Measurements from ENCODE around the gene MLLT10.

MLLT10 gene

DNA sequence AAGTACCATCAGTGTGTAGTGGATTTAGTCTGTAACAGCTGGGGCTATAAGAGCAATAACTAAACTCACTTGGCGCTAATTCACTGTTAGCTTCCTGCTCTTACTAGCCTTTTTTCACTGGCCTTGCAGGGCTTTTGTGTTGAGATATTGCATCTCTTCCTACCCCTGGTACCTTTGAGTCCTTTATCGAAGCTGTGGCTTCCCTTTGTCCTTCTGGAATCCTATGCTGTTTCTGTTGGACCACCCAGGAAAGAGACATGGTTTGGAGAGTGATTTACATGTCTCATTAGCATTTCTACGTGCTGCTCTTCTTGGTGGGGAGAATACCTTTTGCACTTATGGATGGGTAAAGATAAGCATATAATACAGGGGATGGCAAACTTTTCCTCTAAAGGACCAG, 103.8 kb downstream of the MLLT10 start:
- Histone ChIP-seq H3K9me3 (ENCODE audit: control insufficient read depth, insufficient read depth, low read length) (no peaks in the 10 kb centered on the region), H3K36me3 (ENCODE audit: control insufficient read depth, insufficient read depth, low read length) (no peaks in the 10 kb centered on the region), H3K27ac (ENCODE audit: low read length) (no peak overlapping the region), H3K27me3 (ENCODE audit: control insufficient read depth, insufficient read depth, low read length) (no peaks in the 10 kb centered on the region), H3K4me1 (ENCODE audit: control insufficient read depth, insufficient read depth, low read length) (no peaks in the 10 kb centered on the region; the same call in 1 of the 2 replicates), H3K4me3 (ENCODE audit: low read length) (no peak overlapping the region)
- no peak for DNase-seq (ENCODE audit: low read depth, low spot score)
- WGBS (ENCODE audit: insufficient coverage, insufficient read length) = no CpG with 5 or more reads among the region's 3 CpGs

DNA sequence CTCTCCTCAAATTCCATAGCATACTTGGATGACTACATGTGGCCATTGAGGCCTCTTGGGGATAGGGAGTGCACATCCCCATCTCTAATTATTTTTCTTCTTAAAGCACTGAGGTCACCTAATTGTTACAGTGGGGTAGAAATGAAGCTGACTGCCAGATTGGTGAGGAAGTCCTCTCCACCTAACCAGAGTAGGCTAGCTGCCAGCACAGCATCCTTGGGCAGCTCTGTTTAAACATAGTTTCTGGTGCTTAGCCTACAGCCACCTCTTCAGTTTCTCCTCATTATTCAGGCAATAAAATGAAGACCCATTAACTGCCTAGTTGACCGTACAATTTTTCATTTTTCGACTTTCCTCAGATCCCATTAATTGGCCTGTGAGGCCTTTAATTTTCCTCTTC, 104.6 kb downstream of the MLLT10 start:
- WGBS (ENCODE audit: insufficient coverage, insufficient read length) = no CpG with 5 or more reads among the region's 2 CpGs
- H3K4me1 ChIP-seq (ENCODE audit: control insufficient read depth, insufficient read depth, low read length) = no peaks in the 10 kb centered on the region; the same call in 1 of the 2 replicates
- no peaks in the 10 kb centered on the region for H3K36me3 ChIP-seq (ENCODE audit: control insufficient read depth, insufficient read depth, low read length)
- no peaks in the 10 kb centered on the region for H3K27me3 ChIP-seq (ENCODE audit: control insufficient read depth, insufficient read depth, low read length)
- H3K27ac ChIP-seq (ENCODE audit: low read length) = no peak overlapping the region
- DNase-seq (ENCODE audit: low read depth, low spot score) = no peak
- H3K4me3 ChIP-seq (ENCODE audit: low read length) = no peak overlapping the region
- no peaks in the 10 kb centered on the region for H3K9me3 ChIP-seq (ENCODE audit: control insufficient read depth, insufficient read depth, low read length)

DNA sequence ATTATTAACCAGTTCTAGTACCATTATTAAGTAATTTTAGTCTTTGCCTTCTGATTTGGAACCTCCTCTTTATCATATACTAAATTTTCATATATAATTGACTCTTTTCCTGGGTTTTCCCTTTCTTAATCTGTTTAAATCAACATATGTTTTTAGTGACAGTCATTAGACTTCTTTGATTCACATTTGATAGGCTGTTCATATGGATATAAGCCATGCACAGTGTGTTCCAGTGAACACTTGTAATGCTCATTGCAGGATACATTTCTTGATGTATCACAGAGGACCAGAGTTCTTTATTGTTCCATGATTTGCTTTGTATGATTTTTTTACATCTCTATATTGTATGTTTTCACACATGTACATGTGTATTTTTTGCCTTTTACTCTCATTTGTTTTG, 114.0 kb downstream of the MLLT10 start:
- no peak for DNase-seq (ENCODE audit: low read depth, low spot score)
- Histone ChIP-seq H3K4me3 (ENCODE audit: low read length) (no peak overlapping the region), H3K9me3 (ENCODE audit: control insufficient read depth, insufficient read depth, low read length) (no peaks in the 10 kb centered on the region), H3K36me3 (ENCODE audit: control insufficient read depth, insufficient read depth, low read length) (no peaks in the 10 kb centered on the region), H3K27ac (ENCODE audit: low read length) (no peak overlapping the region), H3K4me1 (ENCODE audit: control insufficient read depth, insufficient read depth, low read length) (no peaks in the 10 kb centered on the region), H3K27me3 (ENCODE audit: control insufficient read depth, insufficient read depth, low read length) (no peaks in the 10 kb centered on the region)

DNA sequence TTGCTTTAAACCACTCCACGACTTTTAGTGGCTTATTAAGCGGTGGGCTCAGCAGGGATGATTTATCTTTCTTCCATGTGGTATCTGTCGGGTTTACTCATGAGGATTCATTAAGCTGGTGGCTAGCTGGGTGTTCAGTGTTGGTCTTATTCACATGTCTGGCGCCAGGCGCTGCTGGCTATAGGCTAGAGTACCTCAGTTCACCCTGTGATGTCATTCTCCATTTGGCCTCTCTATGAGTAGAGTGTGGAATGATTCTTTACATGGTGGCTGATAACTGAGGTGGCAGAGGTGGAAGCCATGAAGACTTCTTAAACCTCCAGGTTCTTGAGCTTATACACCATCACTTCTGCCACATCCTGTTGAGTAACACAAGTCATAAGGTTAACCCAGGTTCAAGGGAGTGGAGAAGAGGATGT, 115.4 kb downstream of the MLLT10 start:
- no peak for DNase-seq (ENCODE audit: low read depth, low spot score)
- no peaks in the 10 kb centered on the region for H3K27me3 ChIP-seq (ENCODE audit: control insufficient read depth, insufficient read depth, low read length)
- no peaks in the 10 kb centered on the region for H3K4me1 ChIP-seq (ENCODE audit: control insufficient read depth, insufficient read depth, low read length)
- no CpG with 5 or more reads among the region's 5 CpGs for WGBS (ENCODE audit: insufficient coverage, insufficient read length)
- H3K9me3 ChIP-seq (ENCODE audit: control insufficient read depth, insufficient read depth, low read length) = no peaks in the 10 kb centered on the region
- H3K4me3 ChIP-seq (ENCODE audit: low read length) = no peak overlapping the region
- H3K36me3 ChIP-seq (ENCODE audit: control insufficient read depth, insufficient read depth, low read length) = no peaks in the 10 kb centered on the region
- no peak overlapping the region for H3K27ac ChIP-seq (ENCODE audit: low read length)

DNA sequence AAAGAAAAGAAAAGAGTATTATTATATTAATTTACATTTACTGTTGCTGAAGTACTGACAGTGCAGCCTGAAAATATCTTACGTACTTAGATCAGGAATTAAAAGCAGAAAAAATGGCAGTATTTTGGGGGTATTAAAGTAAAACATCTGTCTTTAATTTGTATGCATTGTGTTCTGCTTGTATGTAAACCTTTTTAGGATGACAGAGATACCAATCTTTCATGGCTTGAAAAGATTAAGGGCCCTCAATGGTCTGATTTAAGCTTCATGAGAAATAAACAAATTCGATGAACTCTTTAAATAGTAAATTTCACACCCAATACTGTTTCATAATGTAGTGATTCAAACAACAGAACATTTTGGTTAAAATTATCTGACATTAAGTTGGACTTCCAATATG, 116.3 kb downstream of the MLLT10 start:
- Histone ChIP-seq H3K9me3 (ENCODE audit: control insufficient read depth, insufficient read depth, low read length) (no peaks in the 10 kb centered on the region), H3K4me3 (ENCODE audit: low read length) (no peak overlapping the region), H3K4me1 (ENCODE audit: control insufficient read depth, insufficient read depth, low read length) (no peaks in the 10 kb centered on the region), H3K36me3 (ENCODE audit: control insufficient read depth, insufficient read depth, low read length) (no peaks in the 10 kb centered on the region), H3K27ac (ENCODE audit: low read length) (no peak overlapping the region), H3K27me3 (ENCODE audit: control insufficient read depth, insufficient read depth, low read length) (no peaks in the 10 kb centered on the region)
- WGBS (ENCODE audit: insufficient coverage, insufficient read length) = no CpG with 5 or more reads among the region's 2 CpGs
- DNase-seq (ENCODE audit: low read depth, low spot score) = no peak

DNA sequence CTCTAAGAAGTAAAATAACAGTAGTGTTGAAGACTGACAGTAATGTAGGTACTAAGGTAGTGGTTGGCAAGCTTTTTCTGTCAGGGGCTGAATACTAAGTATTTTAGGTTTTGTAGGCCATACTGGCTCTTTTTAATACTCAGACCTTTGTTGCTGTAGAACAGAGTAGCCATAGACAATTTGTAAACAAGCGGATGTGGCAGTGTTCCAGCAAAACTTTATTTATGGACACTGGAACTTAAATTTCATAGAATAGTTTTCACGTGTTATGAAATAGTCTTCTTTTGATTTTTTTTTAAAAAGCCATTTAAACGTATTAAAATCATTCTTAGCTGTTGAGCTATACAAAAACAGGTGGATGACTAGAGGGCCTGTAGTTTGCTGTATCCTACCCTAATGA, 121.2 kb downstream of the MLLT10 start:
- no peak for DNase-seq (ENCODE audit: low read depth, low spot score)
- Histone ChIP-seq H3K4me3 (ENCODE audit: low read length) (no peak overlapping the region), H3K4me1 (ENCODE audit: control insufficient read depth, insufficient read depth, low read length) (no peaks in the 10 kb centered on the region), H3K9me3 (ENCODE audit: control insufficient read depth, insufficient read depth, low read length) (no peaks in the 10 kb centered on the region), H3K27ac (ENCODE audit: low read length) (no peak overlapping the region), H3K27me3 (ENCODE audit: control insufficient read depth, insufficient read depth, low read length) (no peaks in the 10 kb centered on the region), H3K36me3 (ENCODE audit: control insufficient read depth, insufficient read depth, low read length) (no peaks in the 10 kb centered on the region)
- WGBS (ENCODE audit: insufficient coverage, insufficient read length) = no CpG with 5 or more reads among the region's 3 CpGs

DNA sequence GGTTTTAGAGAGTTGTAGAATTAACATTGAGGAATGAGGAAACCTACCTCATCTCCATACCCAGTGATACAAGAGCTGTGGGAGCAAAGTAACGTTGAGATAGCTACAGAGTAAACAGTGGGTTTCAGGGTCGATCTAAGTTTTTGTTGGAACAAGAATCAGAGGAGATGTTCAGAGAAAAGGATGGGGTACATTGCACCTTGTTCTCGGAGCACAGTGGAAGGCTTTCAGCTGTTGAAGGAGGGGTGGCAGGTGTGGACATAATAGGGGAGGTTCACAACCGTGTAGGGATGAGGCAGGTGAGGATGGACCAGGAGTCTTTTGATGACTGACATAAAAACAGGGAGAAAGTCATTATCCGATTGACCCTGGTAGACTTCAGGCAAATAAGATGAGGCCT, 121.7 kb downstream of the MLLT10 start:
- Histone ChIP-seq H3K9me3 (ENCODE audit: control insufficient read depth, insufficient read depth, low read length) (no peaks in the 10 kb centered on the region), H3K27me3 (ENCODE audit: control insufficient read depth, insufficient read depth, low read length) (no peaks in the 10 kb centered on the region), H3K4me1 (ENCODE audit: control insufficient read depth, insufficient read depth, low read length) (no peaks in the 10 kb centered on the region), H3K27ac (ENCODE audit: low read length) (no peak overlapping the region), H3K36me3 (ENCODE audit: control insufficient read depth, insufficient read depth, low read length) (no peaks in the 10 kb centered on the region), H3K4me3 (ENCODE audit: low read length) (no peak overlapping the region)
- no peak for DNase-seq (ENCODE audit: low read depth, low spot score)
- no CpG with 5 or more reads among the region's 5 CpGs for WGBS (ENCODE audit: insufficient coverage, insufficient read length)

DNA sequence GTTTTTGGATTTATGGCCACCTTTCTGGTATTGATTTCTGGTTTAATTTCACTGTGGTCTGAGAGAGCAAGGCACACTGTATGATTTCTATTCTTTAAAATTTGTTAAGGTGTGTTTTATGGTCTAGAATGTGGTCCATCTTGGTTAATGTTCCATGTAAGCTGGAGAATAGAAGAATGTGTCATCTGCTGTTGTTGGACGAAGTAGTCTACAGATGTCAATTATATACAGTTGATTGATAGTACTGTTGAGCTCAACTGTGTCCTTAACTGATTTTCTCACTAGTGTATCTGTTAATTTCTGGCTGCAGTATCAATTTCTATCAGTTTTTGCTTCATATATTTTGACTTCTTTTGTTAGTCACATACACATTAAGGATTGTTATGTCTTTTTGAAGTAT, 127.1 kb downstream of the MLLT10 start:
- no peak for DNase-seq (ENCODE audit: low read depth, low spot score)
- no peak overlapping the region for H3K4me3 ChIP-seq (ENCODE audit: low read length)
- no peaks in the 10 kb centered on the region for H3K9me3 ChIP-seq (ENCODE audit: control insufficient read depth, insufficient read depth, low read length)
- no peak overlapping the region for H3K27ac ChIP-seq (ENCODE audit: low read length)
- H3K27me3 ChIP-seq (ENCODE audit: control insufficient read depth, insufficient read depth, low read length) = no peaks in the 10 kb centered on the region
- WGBS (ENCODE audit: insufficient coverage, insufficient read length) = no CpG with 5 or more reads among the region's 1 CpG
- H3K36me3 ChIP-seq (ENCODE audit: control insufficient read depth, insufficient read depth, low read length) = no peaks in the 10 kb centered on the region
- H3K4me1 ChIP-seq (ENCODE audit: control insufficient read depth, insufficient read depth, low read length) = no peaks in the 10 kb centered on the region

DNA sequence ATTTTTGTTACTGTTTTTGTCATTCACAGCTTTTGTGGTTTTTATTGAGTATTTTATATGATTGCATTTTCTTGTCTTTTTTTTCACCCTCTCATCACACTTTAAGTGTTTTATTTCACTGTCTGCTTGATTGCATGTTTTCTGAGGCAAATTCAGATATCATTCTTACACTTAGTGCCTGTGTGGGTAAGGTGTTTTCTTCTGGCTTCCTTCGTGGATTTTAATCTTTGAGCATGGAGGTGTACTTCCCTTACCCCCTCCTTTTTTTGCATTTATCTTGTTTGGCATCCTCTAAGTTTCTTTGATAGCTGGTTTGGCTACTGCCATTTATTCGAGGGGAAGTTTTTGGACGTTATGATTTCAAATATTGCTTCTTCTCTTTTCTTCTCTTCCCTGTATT, 127.9 kb downstream of the MLLT10 start:
- Histone ChIP-seq H3K27me3 (ENCODE audit: control insufficient read depth, insufficient read depth, low read length) (no peaks in the 10 kb centered on the region), H3K36me3 (ENCODE audit: control insufficient read depth, insufficient read depth, low read length) (no peaks in the 10 kb centered on the region), H3K9me3 (ENCODE audit: control insufficient read depth, insufficient read depth, low read length) (no peaks in the 10 kb centered on the region), H3K4me3 (ENCODE audit: low read length) (no peak overlapping the region), H3K27ac (ENCODE audit: low read length) (no peak overlapping the region), H3K4me1 (ENCODE audit: control insufficient read depth, insufficient read depth, low read length) (no peaks in the 10 kb centered on the region)
- no peak for DNase-seq (ENCODE audit: low read depth, low spot score)
- WGBS (ENCODE audit: insufficient coverage, insufficient read length) = no CpG with 5 or more reads among the region's 3 CpGs

DNA sequence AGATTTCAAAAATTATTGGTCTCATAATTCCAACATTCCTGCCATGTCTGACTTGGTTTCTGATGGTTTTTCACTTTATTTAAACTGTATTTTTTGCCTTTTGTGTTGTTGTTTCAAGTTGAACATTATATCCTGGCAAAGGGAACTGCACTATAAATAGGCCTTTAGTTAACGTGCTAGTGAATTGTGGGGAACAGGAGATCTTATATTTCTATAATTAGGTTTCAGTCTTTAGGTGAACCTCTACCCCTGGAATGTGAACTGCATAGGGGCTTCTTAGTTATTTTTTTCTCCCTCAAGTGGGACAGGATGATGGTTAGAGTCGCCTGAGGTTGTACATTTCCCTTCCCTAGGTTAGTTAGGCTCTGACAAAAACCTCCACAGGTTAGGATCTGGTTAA, 128.6 kb downstream of the MLLT10 start:
- no CpG with 5 or more reads among the region's 2 CpGs for WGBS (ENCODE audit: insufficient coverage, insufficient read length)
- Histone ChIP-seq H3K4me3 (ENCODE audit: low read length) (no peak overlapping the region), H3K27me3 (ENCODE audit: control insufficient read depth, insufficient read depth, low read length) (no peaks in the 10 kb centered on the region), H3K36me3 (ENCODE audit: control insufficient read depth, insufficient read depth, low read length) (no peaks in the 10 kb centered on the region), H3K27ac (ENCODE audit: low read length) (no peak overlapping the region), H3K4me1 (ENCODE audit: control insufficient read depth, insufficient read depth, low read length) (no peaks in the 10 kb centered on the region), H3K9me3 (ENCODE audit: control insufficient read depth, insufficient read depth, low read length) (no peaks in the 10 kb centered on the region)
- DNase-seq (ENCODE audit: low read depth, low spot score) = no peak

DNA sequence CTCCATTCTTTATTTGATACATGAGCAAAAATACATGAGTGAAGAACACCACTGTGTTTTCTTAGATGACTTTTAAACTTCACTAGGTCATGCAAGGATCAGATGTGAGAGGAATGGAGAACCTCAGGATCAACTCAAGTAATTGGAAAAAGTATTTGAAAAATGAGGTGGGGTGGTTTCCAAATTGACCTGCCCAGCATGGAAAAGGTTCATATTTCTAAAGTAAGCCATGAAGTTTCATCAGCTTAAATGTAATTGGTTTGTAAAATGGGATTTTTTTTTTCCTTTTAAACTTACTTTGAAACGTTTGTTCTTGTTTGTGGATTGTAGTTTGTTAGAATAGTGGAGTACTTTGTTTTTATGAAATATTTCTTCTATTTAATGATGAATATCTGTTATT, 134.8 kb downstream of the MLLT10 start:
- peaks cover 1% of the 10 kb centered on the region; the same call in 1 of the 2 replicates for H3K4me1 ChIP-seq (ENCODE audit: control insufficient read depth, insufficient read depth, low read length)
- H3K36me3 ChIP-seq (ENCODE audit: control insufficient read depth, insufficient read depth, low read length) = no peaks in the 10 kb centered on the region
- no peak overlapping the region for H3K4me3 ChIP-seq (ENCODE audit: low read length)
- WGBS (ENCODE audit: insufficient coverage, insufficient read length) = 100% methylated on average over 1 of the region's 1 CpG
- H3K27ac ChIP-seq (ENCODE audit: low read length) = no peak overlapping the region
- H3K9me3 ChIP-seq (ENCODE audit: control insufficient read depth, insufficient read depth, low read length) = no peaks in the 10 kb centered on the region
- no peak for DNase-seq (ENCODE audit: low read depth, low spot score)
- no peaks in the 10 kb centered on the region for H3K27me3 ChIP-seq (ENCODE audit: control insufficient read depth, insufficient read depth, low read length)

Measured in iPS DF 6.9 (cell line).